GM18868 (cell line): ENCODE data around the gene TSR1.

ENCODE experiments used
- ATAC-seq: cut with Tn5 transposase; IDR thresholded peaks from one replicate; pipeline ENCODE4 v1.9.1; 2021; ENCODE audit warnings: mild to moderate bottlenecking, moderate library complexity; ENCODE audit not compliant: unreplicated experiment

TSR1 gene

DNA sequence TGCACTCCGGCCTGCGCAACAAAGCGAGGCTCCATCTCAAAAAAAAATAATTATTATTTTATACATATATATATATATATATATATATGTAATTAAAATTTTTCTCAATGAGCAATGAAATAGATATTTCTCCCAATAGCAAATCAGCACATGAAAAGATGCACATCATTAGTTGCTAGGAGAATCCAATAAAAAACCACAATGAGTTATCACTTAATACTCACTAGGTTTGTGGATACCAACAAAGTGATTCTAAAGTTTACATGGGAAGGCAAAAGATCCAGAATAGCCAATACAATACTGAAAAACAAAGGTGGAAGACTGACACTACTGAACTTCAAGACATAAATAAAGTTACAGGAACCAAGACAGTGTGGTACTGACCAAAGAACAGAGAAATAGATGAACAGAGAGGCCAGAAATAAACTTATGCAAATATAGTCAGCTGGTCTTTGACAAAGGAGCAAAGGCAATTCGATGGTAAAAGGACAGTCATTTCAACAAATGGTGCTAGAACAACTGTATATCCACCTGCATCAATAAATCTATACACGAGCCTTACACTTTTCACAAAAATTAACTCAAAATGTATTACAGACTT is 46.3 kb downstream of the TSR1 start:
- ATAC-seq: no peak

- ATAC-seq: no peak
These were observed 53.0 kb downstream of the TSR1 start for GRCh38 chr17:2283302-2283701.

DNA sequence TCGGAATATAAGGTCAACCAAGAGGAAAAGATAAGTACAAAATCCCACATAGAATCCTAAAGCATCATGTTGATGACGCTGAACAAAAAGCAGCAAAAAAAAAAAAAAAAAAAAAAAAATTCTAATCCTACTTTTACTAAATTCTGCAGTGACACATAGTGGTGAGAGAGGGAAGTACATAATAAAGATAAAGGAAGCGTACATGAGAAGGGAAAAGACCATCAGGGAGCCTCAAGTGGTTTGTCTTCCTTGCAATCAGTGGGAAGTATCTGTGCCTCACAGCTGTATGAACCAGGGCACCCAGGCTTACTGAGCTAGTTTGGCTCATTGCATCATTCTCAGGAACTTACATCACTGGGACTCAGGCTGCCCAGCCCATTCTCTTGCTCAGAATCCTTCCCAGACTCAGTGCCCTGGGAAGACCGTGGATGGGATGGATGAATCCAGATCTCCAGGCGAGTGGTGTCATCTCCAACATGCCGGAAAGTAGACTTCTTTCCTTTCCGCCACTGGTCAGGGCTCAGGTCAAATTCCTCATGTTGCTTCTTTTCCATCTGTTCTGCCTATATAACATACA is 53.9 kb downstream of the TSR1 start:
- no peak for ATAC-seq

- no peak for ATAC-seq
These were observed 56.5 kb downstream of the TSR1 start for GRCh38 chr17:2279707-2280106.

GRCh38 chr17:2277429-2278170 is 58.7 kb downstream of the TSR1 start:
- ATAC-seq: no peak

GRCh38 chr17:2275722-2276121 is 60.5 kb downstream of the TSR1 start:
- ATAC-seq: no peak

DNA sequence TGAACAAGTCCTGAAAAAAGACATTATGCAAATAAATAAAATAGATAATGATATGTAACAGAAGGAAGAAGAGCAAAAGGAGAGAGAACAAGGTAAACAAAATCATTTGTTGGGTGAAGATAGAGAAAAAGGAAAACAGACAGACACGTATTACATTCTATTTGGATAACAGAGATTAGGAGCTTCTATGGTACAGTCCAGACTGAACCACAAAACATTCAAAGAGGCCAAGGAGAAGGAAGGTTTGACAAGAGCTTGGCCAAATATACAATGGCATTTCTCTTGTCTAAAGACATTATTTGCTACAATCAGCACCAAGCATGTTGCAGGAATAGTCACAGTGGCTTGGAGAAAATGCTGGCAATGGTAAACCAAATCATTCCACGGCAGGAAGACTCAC is 61.8 kb downstream of the TSR1 start:
- no peak for ATAC-seq
